ENCODE data around the gene TREX2.

Gene TREX2

GRCh38 chrX:153475751-153476281 lies 30.0 kb upstream of the TREX2 start:
- no peak for FAIRE-seq

- FAIRE-seq = no peak
Measured at GRCh38 chrX:153475271-153475670, 29.4 kb upstream of the TREX2 start.

DNA sequence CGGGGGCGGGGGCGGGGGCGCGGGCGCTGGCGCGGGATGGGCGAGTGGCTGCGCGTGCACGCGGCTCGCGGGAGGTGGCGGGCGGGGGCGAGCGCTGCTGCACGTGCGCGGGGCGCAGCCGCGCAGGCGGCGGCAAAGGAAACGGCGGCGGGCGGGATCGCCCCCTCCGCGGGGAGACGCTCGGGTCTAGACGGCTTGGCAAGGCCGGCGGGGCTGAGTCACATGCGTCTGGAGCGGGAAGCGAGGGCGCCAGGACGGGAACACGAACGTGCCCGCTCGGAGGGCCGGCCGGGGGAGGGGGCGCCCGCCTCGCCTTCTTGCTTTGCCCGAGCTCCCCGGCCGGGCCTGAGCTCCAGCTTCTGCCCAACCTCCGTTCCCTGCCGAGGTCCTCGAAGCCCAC lies 28.9 kb upstream of the TREX2 start:
- FAIRE-seq = no peak

GRCh38 chrX:153474266-153474665 lies 28.4 kb upstream of the TREX2 start:
- FAIRE-seq = no peak

- FAIRE-seq = no peak
Measured at GRCh38 chrX:153473126-153473525, 27.3 kb upstream of the TREX2 start.

DNA sequence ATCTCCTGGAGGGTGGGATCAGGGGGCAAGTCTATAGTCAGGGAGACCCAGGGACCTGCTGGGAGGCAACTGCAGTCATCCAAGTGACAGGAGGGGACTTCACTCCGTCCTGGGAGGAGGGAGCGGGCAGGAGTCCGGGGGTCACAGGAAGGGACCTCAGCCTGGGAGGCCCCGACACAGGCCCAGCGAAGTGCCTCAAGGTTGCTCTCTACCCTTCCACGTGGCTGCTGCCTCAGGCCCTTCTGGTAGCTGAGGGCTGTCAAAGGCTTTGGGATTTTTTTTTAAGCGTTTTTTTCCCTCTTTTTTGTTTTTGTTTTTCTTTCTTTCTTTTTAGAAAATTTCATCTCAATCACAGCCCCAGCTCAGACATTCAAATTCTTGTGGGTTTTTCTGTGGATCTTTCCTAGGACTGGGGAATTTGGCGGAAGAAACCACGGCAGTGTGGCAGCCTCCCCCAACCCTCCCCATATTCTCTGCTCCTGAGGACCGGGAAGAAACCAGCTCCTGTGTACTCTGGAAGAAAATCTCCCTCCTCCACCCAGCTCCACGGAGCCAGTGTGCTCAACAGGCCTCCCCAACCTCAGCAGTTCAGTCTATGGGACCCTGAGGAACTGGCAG lies 25.9 kb upstream of the TREX2 start:
- no peak for FAIRE-seq

DNA sequence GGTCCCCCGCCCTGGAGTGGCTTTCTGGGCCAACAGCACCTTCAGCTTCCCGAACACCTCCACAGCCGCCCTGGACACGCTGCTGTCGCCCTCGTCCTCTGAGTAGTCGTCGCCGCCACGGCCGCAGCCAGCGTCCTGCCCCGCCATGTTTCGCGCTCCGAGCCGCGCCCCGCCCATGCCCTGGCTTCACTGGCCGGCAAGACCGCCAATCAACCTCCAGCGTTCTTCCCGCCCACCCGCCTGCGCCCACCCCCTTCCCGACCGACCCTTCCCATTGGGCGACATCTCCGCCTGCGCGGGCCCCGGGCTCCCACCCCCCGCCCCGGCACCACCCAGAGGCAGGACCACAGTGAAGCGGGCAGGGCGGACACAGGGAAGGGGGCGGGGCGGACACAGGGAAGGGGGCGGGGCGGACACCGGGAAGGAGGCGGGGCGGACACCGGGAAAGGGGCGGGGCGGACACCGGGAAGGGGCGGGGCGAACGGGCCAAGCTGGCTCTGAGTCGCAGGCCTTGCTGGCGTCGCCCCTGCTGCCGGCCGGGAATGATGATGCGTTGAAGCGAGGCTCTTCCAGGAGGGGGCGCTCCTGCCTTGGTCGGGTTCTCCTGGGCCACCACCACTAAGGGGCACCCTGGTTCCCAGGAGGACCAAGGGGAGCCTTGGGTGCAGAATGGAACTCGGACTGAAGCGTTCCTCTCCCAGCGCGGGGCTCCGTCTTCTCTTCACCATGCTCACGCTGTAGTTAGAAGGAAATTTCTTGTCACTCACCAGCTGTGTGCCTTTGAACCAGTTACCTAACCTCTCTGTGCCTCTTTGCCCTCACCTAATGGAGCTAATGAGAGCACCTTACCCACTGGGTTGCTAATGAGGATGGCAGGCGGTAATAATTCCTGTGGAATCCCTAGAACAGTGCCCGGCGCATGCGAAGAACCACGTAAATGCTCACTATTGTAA lies 24.8 kb upstream of the TREX2 start, which contains the start of gene HAUS7:
Gene HAUS7 (minus strand): TSS at position 166 of the 953 bp plus-strand sequence. CDS start 19 bp downstream, at position 147.
- FAIRE-seq = no peak

- FAIRE-seq = no peak
Measured at GRCh38 chrX:153469811-153470410, 24.1 kb upstream of the TREX2 start.

DNA sequence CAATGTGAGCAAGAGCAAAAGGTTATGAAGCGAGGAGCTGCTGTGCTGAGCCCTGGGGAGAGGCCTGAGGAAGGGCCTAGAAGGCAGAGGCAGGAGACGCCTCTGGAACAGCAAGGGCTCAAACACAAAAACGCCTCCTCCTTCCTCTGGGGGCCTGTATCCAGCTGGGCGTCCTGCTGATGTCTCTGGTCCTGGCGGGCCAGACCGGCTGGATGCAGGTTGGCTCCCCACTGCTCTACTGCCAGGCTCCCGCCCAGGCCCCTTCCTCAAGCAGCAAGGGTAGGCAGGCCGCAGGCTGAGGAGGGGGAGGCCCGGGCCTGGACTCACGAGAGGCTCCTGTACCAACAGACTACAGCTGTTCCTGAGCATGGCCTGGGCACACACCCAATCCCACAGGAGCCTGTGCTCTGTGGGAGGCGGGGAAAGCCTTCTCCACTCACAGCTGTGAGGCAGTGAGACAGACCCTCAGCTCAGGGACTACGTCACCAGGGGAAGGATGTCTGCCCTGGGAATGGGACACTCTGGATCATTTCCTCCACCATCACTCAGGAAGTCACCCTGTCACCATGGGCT lies 22.2 kb upstream of the TREX2 start:
- FAIRE-seq = no peak

GRCh38 chrX:153465691-153466380 lies 20.0 kb upstream of the TREX2 start:
- no peak for FAIRE-seq

DNA sequence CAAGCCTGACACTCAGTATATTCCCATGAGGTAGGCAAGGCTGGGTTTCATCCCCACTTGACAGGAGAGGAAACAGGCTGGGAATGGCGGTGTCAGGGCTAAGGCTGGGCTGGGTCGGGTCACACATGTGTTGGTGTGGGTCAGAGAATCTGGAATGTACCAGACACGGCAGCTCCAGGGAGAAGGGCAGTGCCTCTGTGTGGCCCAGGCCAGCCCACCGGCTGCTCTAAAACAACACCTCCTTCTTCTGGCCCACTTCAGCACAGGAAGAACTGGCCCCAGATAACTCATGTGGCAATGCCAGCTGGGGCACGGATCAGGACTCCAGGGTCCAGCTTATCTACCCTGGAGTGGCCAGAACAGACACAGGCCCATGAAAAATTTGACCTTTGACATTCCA lies 18.3 kb upstream of the TREX2 start:
- FAIRE-seq = no peak

DNA sequence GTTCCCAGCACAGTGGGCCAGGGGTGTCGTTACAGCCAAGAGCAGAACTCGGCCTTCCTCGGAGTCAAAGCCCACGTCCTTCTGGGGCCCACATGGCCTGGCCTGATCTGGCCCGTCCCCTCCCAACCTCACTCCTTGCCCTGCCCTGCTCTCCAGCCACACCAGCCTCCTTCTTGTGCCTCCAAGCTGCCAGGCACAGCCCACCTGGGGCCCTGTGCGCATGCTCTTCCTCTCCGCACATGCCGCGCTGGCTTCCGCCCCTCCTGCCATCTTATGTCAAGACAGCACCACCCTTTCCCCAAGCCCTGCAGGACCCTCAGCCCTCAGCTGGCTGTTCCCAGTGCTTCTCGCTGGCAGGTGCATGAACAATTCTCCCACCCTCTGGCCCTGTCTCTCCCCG lies 17.7 kb upstream of the TREX2 start:
- no peak for FAIRE-seq

DNA sequence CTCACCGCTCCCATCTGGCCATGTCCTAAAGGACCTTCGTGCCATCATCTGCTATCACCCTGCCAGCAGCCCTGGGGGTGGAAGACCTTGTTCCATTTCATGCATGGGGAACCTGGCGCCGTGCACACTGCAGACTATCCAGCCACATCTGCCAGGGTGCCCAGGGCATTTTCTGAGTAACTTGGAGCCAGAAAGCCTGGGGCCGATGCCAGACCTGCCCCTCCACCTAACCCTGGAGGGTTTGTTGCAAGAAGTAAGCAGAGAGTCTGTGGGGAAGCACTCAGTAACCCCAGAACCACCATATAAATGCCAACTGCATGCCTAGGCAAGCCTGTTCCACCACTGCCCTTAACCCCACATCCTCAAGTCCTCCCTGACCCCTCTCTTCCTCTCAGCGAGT lies 17.2 kb upstream of the TREX2 start:
- FAIRE-seq = no peak

- FAIRE-seq = no peak
Measured at GRCh38 chrX:153462291-153462690, 16.4 kb upstream of the TREX2 start.

DNA sequence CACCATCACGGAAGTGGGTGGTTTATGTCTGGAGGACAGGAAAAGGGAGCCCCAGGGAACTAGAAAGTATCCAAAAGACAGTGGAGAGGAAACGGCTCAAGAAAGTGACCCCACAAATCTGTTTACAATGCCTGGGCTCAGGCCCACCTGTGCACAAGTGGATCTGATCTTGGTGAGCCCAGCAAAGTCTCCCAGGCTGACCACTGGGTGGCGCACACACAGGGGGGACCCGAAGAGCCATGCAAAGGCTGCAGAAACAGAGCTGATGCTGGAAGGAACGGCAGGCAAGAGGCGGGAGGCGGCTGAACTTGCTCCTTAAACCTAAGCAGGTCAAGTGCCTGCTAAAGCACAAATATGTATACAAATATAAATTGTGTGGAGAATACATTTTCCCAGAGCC lies 15.0 kb upstream of the TREX2 start:
- FAIRE-seq = no peak

DNA sequence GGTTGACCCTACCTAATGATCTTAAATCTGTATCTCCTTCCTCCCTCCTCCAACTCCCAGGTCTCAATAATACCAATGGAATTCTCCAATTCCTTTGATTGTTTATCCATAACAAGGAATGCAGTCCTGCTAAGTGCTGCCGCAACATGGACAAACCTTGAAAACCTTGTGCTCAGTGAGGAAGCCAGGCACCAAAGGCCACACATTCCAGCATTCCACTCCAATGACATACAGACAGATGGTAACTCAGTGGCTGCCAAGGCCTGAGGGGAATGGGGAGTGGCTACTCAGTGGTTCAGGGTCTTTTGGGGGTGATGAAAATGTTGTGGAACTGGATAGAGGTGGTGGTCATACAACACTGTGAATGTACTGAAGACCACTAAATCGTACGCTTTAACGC lies 14.1 kb upstream of the TREX2 start:
- no peak for FAIRE-seq

- no peak for FAIRE-seq
Measured at GRCh38 chrX:153458476-153458875, 12.6 kb upstream of the TREX2 start.

DNA sequence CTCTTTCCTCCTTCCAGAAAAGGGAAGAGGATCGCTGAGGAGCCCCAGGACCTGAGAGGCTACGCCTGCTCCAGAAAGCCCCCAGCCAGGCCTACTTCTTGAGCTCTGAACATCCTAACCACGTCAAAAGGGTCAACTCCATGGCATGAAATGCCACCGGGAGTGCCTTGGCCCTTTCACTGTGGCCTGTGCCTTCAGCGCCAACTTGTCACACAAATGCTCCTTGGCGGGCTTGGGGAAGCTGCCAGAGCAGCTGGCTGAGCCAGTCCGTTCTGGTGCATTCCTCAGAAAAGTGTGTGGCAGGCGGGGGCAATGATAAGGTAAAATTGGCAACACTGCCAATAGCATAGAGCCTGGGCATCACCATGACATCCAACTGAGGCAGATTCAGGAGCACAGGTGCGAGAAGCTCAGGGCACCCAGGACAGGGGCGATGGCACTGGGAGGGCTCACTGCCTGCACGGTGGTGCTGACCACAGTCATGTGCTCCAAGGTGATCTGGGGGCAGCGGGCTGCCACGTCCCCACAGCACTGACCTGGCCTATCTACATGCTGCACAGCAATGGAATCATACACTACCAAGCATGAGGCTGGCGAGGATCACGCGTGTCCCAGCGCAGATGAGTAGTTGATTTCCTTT lies 12.1 kb upstream of the TREX2 start:
- no peak for FAIRE-seq

DNA sequence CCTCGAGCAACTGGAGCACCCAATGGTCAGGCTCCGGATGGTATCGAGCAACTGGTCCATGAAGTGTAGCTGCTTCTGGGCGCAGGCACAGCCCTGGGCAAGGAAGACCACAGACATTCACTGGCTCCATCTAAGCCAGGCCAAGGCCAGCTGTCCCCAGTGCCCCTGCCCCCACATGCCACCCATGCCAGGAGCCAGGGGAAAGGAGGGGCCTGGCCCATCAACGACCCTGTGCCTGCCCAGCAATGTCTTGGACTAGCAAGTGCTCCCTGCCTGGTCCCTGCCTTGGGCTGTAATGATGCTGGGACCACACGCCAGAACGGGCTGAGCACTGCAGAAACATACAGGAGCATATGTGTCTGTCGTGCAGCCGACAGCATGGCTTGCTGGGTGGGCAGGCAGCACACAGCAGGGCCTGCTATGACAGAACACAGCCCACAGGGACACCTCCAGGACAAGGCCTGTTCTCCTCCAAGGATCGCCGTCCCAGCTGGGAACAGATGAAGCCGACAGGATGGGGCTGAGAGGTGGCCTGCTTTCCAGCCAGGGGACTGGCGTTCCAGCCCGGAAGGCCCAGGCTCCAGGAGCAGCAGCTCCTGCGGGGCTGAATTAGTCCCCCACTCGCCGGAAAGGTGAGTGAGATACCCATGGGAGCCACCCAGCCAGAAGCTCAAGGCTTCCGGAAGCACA lies 11.4 kb upstream of the TREX2 start:
- no peak for FAIRE-seq

DNA sequence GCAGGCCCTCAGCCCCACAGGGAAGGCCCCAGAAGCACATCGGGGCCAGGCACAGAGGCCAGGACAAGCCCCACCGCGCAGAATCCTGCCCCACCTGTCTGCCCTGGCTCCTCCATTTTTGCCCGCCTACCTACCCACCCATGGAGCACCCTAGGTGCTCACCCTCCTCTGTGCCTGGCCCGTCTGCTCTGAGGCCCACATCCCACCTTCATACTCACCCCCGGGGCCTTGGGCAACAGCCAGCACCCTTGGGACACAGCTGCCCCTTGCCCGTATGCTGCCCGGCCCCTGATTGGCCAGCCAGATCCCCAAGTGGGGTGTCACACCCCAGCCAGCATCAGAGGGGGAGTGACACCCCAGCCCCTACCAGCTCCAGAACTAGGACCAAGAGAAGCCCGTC lies 10.8 kb upstream of the TREX2 start:
- no peak for FAIRE-seq

DNA sequence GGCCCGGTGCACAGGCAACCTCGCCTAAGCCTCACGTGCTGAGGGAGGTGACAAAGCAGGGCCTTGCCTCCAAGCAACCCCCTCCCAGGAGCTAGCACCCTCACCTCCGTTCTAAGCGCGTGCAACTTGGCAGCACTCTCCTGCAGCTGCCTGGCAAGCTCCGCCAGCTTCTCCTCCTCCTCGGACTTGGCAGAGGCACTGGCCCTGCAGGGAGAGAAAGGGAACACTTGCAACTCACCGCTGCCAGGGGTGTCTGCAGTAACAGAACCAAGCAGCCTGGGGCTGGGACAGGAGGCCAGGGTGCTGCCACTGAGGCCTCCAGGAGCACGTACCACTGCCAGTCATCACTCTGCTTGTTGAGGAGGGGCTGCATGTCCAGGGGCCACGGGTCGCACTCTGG lies 10.3 kb upstream of the TREX2 start:
- no peak for FAIRE-seq

GRCh38 chrX:153455571-153455970 lies 9.7 kb upstream of the TREX2 start:
- no peak for FAIRE-seq
